Measurements from ENCODE around the gene GREB1.

DNA sequence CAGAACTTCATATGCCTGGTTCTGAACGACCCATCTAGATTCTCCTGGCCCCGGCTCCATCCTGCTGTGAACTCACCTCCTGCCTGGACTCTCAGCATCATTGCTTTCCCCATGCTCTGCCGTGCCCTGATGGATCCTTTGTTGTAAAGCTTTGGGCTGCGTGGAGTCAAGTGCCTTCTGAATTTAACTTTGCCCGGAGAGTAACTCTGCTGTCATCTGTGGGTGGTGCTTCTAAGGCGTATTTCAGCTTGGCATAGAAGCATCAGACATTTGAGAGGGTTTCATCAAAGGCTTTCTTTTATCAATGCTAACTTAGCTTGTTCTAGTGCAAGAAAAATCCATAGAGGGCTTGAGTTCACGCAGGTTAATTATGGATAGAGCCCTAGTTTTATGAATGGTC lies 8.1 kb upstream of the GREB1 start:
- TF ChIP-seq, protein P1, sequence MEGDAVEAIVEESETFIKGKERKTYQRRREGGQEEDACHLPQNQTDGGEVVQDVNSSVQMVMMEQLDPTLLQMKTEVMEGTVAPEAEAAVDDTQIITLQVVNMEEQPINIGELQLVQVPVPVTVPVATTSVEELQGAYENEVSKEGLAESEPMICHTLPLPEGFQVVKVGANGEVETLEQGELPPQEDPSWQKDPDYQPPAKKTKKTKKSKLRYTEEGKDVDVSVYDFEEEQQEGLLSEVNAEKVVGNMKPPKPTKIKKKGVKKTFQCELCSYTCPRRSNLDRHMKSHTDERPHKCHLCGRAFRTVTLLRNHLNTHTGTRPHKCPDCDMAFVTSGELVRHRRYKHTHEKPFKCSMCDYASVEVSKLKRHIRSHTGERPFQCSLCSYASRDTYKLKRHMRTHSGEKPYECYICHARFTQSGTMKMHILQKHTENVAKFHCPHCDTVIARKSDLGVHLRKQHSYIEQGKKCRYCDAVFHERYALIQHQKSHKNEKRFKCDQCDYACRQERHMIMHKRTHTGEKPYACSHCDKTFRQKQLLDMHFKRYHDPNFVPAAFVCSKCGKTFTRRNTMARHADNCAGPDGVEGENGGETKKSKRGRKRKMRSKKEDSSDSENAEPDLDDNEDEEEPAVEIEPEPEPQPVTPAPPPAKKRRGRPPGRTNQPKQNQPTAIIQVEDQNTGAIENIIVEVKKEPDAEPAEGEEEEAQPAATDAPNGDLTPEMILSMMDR (IDR thresholded peaks at IDR 0.05) = no peak
- TF ChIP-seq EP300 (IDR thresholded peaks at IDR 0.05) (no peak), POLR2A (IDR thresholded peaks at IDR 0.05) (no peak), POLR2AphosphoS5 (IDR thresholded peaks at IDR 0.05) (no peak)

Data from upper lobe of left lung (tissue), 4 donors.